Esophagus muscularis mucosa (tissue), 4 donors: Measurements from ENCODE around the gene TMEM271. TPM values are rescaled to one million over a fixed set of nuclear protein-coding genes. Genes with fewer than 3 reads are reported as not detected.

ENCODE experiments used
- DNase-seq: peaks from one replicate; pipeline ENCODE4 v3.0.0-alpha.2; 2017; ENCODE audit errors: extremely low spot score
- H3K27ac ChIP-seq, 4 donors: fragments of 200-600 bp; sonication (generic); replicated peaks in 1 of 4; 1 replicate in 3 of 4; 2 replicates in 1 of 4; pipeline ENCODE4 v1.5.1; 2016 to 2019; ENCODE audit warnings: mild to moderate bottlenecking in 1 of 4
- H3K27me3 ChIP-seq, 4 donors: fragments of 200-600 bp; sonication (generic); one replicate each; pipeline versions ENCODE4 v1.5.1 to v1.6.0; 2016 to 2019
- H3K36me3 ChIP-seq, 4 donors: fragments of 200-600 bp; sonication (generic); one replicate each; pipeline ENCODE4 v1.5.1; 2016 to 2019
- H3K4me1 ChIP-seq, 4 donors: fragments of 200-600 bp; sonication (generic); one replicate each; pipeline ENCODE4 v1.5.1; 2016 to 2019
- H3K4me3 ChIP-seq, 4 donors: fragments of 200-600 bp; sonication (generic); 1 replicate in 2 of 4; 2 replicates in 2 of 4; pipeline ENCODE4 v1.5.1; 2016 to 2019; ENCODE audit warnings: mild to moderate bottlenecking in 4 of 4, moderate library complexity in 1 of 4
- H3K9me3 ChIP-seq, 4 donors: fragments of 200-600 bp; sonication (generic); 1 replicate in 3 of 4; 2 replicates in 1 of 4; pipeline ENCODE4 v1.5.1; 2016 to 2019
- CTCF ChIP-seq, 3 experiments: fragments of 200-600 bp in 2 of 3; fragments of 450-650 bp in 1 of 3; sonication (generic) in 2 of 3; IDR thresholded peaks; one replicate each; pipeline ENCODE4 v1.5.1; 2017 to 2019; ENCODE audit warnings: antibody characterized with exemption in 3 of 3, mild to moderate bottlenecking in 2 of 3, moderate library complexity in 1 of 3
- EP300 ChIP-seq: sonication (generic); formaldehyde crosslinking; IDR thresholded peaks from one replicate; pipeline ENCODE4 v1.6.1; 2017; ENCODE audit warnings: antibody characterized with exemption
- POLR2A ChIP-seq: fragments of 450-650 bp; IDR thresholded peaks from one replicate; pipeline ENCODE4 v1.6.1; 2017; ENCODE audit warnings: antibody characterized with exemption, moderate library complexity, mild to moderate bottlenecking, low read depth
- POLR2AphosphoS5 ChIP-seq, 2 donors: sonication (generic); formaldehyde crosslinking; IDR thresholded peaks; one replicate each; pipeline ENCODE4 v1.6.1; 2017; ENCODE audit warnings: antibody characterized with exemption in 2 of 2
- WGBS: methylation state at CpG from one replicate; pipeline ENCODE4 v1.1.5; 2018; 5-methylcytosine and 5-hydroxymethylcytosine counted together
- intact Hi-C: fragments of 100-400 bp; cut with DNase I; formaldehyde crosslinking; loops from one replicate; pipeline ENCODE4 v1.15.1; 2023
- total RNA-seq, 4 donors: library from RNA; depleted of rRNA; stranded (reverse); fragments of >200 nt; gene quantifications; one replicate each; pipeline versions ENCODE4 v1.1.0 to v1.2.1, GENCODE V29; 2016

The TMEM271 gene
- total RNA-seq, 4 donors from 2014 or later, result 0.19 to 0.34 TPM; not detected in 2

DNA sequence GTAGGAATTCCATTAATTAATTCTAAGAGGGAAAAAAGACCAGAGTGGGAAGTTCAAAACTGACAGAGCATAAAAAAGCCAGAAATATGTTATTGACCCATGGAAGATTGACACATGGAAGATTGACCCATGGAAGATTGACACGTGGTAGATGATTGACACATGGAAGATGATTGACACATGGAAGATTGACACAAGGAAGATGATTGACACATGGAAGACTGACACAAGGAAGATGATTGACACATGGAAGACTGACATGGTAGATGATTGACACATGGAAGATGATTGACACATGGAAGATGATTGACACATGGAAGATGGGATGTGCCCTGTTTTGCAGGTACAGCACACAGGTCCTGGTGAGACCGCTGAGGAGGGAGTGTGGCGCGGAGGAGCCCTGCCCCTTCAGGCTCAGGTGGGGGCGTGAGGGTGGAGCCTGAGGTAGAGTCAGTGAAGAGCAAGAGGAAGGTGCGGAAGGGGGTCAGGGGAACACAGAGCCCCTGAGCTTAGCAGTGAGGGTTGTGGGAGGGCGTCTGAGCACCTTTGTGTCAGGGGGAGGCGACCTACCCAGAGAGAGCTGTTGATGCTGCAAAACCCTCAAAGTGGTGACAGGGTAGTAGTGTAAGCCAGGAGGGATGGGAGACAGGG lies 33.4 kb upstream of the TMEM271 start:
- Histone ChIP-seq H3K4me3 (no peak overlapping the region), H3K9me3 (no peaks in the 10 kb centered on the region), H3K36me3 (no peaks in the 10 kb centered on the region), H3K27ac (no peak overlapping the region), H3K27me3 (peaks cover 0 to 56% (median 0%) of the 10 kb centered on the region in 4 donors), H3K4me1 (no peaks in the 10 kb centered on the region)
- WGBS, result 77% methylated on average over 8 of the region's 8 CpGs
- no peak for TF ChIP-seq EP300
- no peak for TF ChIP-seq CTCF (IDR thresholded peaks at IDR 0.05)
- TF ChIP-seq POLR2AphosphoS5 (IDR thresholded peaks at IDR 0.05), result no peak
- no peak for TF ChIP-seq POLR2A
- intact Hi-C loops, result no loop called here
- no peak for DNase-seq

DNA sequence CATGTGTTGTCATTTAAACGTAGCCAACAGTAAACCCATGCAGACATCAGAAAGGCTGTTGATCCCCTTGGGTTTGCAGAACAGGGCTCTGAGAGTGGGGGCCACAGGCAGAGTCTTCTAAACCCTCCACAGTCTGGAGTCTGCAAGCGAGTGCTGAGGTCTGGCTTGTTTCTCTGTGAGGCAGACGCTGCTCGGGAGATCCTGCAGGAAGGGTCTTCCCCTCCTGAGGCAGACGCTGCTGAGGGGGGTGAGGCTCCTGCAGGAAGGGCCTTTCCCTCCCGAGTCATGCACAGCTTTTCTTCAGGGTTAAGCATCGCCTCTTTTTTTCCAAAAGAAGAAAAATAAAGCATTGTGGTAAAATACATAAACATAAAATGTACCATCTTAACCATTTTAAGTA lies 32.1 kb upstream of the TMEM271 start:
- Histone ChIP-seq H3K36me3 (no peaks in the 10 kb centered on the region), H3K27ac (no peak overlapping the region), H3K27me3 (peaks cover 0 to 58% (median 0%) of the 10 kb centered on the region in 4 donors), H3K4me1 (no peaks in the 10 kb centered on the region), H3K4me3 (no peak overlapping the region), H3K9me3 (no peaks in the 10 kb centered on the region)
- WGBS, result 41% methylated on average over 7 of the region's 7 CpGs
- no peak for DNase-seq
- intact Hi-C loops, result no loop called here
- TF ChIP-seq POLR2A, result no peak

- Histone ChIP-seq H3K27ac (no peak overlapping the region), H3K4me1 (no peaks in the 10 kb centered on the region), H3K9me3 (no peaks in the 10 kb centered on the region), H3K27me3 (peaks cover 0 to 58% (median 0%) of the 10 kb centered on the region in 4 donors), H3K4me3 (no peak overlapping the region), H3K36me3 (no peaks in the 10 kb centered on the region)
- 77% methylated on average over 14 of the region's 17 CpGs for WGBS
- no peak for TF ChIP-seq EP300
- TF ChIP-seq POLR2AphosphoS5 (IDR thresholded peaks at IDR 0.05), result no peak
- TF ChIP-seq POLR2A, result no peak
- no peak for TF ChIP-seq CTCF (IDR thresholded peaks at IDR 0.05)
- no peak for DNase-seq
- intact Hi-C loops, result no loop called here
These were observed 29.8 kb upstream of the TMEM271 start for GRCh38 chr4:605702-606425.

DNA sequence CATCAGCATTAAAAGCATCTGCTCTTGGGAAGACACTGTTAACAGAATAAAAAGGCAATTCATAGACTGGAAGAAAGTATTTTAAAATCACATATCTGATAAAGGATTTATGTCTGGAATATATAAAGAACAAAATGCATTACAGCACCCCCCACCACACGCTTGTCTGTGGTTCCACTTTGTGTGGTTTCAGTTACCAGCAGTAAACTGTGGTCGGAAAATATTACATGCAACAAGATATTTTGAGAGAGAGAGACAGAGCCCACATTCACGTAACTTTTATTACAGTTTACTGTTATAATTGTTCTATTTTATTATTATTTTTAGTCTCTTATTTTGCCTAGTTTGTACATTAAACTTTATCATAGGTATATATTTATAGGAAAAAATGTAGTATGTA lies 28.0 kb upstream of the TMEM271 start:
- DNase-seq, result no peak
- Histone ChIP-seq H3K27me3 (peaks cover 0 to 63% (median 0%) of the 10 kb centered on the region in 4 donors), H3K4me3 (no peak overlapping the region), H3K4me1 (no peaks in the 10 kb centered on the region), H3K36me3 (no peaks in the 10 kb centered on the region), H3K27ac (no peak overlapping the region), H3K9me3 (no peaks in the 10 kb centered on the region)
- TF ChIP-seq EP300, result no peak
- TF ChIP-seq POLR2AphosphoS5 (IDR thresholded peaks at IDR 0.05), result no peak
- TF ChIP-seq CTCF (IDR thresholded peaks at IDR 0.05), result no peak
- TF ChIP-seq POLR2A, result no peak
- intact Hi-C loops, result no loop called here
- WGBS, result 68% methylated on average over 3 of the region's 3 CpGs

DNA sequence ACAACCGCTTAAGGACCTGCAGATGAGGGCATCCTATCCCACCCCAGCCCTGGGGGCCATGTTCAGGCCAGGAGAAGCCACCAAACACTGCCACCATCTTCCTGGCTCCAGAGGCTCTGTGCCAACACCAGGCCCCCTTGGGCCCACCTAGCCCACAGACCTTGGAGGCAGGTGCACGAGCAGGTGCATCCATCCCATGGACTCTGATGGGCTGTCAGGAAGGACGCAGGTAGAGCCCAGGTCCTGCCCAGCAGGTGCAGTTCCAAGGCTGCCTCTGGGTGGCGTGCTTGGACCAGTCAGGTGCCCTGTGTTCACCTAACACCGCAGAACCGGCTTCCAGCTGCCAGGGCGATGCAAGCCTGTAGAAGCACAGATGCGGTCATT lies 26.5 kb upstream of the TMEM271 start:
- Histone ChIP-seq H3K9me3 (no peaks in the 10 kb centered on the region), H3K27ac (no peak overlapping the region), H3K27me3 (peaks cover 0 to 54% (median 0%) of the 10 kb centered on the region in 4 donors), H3K4me3 (no peak overlapping the region), H3K36me3 (no peaks in the 10 kb centered on the region), H3K4me1 (no peaks in the 10 kb centered on the region)
- no peak for TF ChIP-seq EP300
- TF ChIP-seq POLR2A, result no peak
- no peak for TF ChIP-seq CTCF (IDR thresholded peaks at IDR 0.05)
- no peak for TF ChIP-seq POLR2AphosphoS5 (IDR thresholded peaks at IDR 0.05)
- WGBS, result 41% methylated on average over 4 of the region's 8 CpGs
- no peak for DNase-seq
- intact Hi-C loops, result no loop called here
